Stomach smooth muscle (tissue), 2 donors: ENCODE results near the gene HOXD11.

Source experiments
- H3K27ac ChIP-seq: one replicate; pipeline ENCODE4 v1.7.0; 2013; ENCODE audit warnings: mild to moderate bottlenecking, low read length, inconsistent platforms
- H3K27me3 ChIP-seq, 2 donors: one replicate each; pipeline ENCODE4 v1.7.0; 2013; ENCODE audit warnings: low read length in 2 of 2; ENCODE audit not compliant: insufficient read depth in 2 of 2, control insufficient read depth in 1 of 2
- H3K36me3 ChIP-seq, 2 donors: one replicate each; pipeline ENCODE4 v1.7.0; 2013; ENCODE audit warnings: low read length in 2 of 2; ENCODE audit not compliant: control insufficient read depth in 2 of 2, insufficient read depth in 2 of 2
- H3K4me1 ChIP-seq: one replicate; pipeline ENCODE4 v1.7.0; 2013; ENCODE audit warnings: low read length; ENCODE audit not compliant: control insufficient read depth, insufficient read depth
- H3K4me3 ChIP-seq, 2 donors: one replicate each; pipeline ENCODE4 v1.7.0; 2013; ENCODE audit warnings: low read length in 2 of 2
- H3K9ac ChIP-seq, 2 donors: one replicate each; pipeline ENCODE4 v1.7.0; 2013; ENCODE audit warnings: low read length in 2 of 2, mild to moderate bottlenecking in 1 of 2
- H3K9me3 ChIP-seq, 2 donors: one replicate each; pipeline ENCODE4 v1.7.0; 2013; ENCODE audit warnings: low read length in 2 of 2; ENCODE audit not compliant: control insufficient read depth in 2 of 2
- donor health status: healthy.
- donor health status: Pancreatic carcinoma.

HOXD11 gene

DNA sequence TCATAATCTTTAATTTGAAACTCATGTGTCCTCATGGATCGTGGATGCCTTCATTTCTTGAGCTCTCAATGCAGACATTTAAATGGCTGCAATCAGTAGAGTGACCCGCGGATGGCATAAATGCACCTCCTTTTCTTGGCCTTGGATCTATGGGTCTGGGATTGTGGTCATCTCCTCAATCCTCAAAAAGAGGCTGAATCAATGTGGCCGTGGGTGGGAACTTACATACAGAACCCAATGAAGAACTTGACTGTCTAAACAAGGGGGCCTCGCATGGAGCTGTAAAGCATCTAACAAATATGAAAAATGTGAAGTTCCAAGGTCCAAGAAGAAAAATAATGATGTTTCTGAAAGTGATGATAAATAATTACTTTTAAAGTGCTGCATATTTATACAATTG, 11.7 kb upstream of the HOXD11 start:
- no peak overlapping the region for H3K4me3 ChIP-seq
- H3K27ac ChIP-seq, result no peak overlapping the region
- no peak overlapping the region for H3K9ac ChIP-seq
- H3K27me3 ChIP-seq, result peaks cover 80 to 97% of the 10 kb centered on the region in 2 donors
- H3K4me1 ChIP-seq, result peaks cover 39% of the 10 kb centered on the region
- no peaks in the 10 kb centered on the region for H3K9me3 ChIP-seq
- H3K36me3 ChIP-seq, result no peaks in the 10 kb centered on the region

DNA sequence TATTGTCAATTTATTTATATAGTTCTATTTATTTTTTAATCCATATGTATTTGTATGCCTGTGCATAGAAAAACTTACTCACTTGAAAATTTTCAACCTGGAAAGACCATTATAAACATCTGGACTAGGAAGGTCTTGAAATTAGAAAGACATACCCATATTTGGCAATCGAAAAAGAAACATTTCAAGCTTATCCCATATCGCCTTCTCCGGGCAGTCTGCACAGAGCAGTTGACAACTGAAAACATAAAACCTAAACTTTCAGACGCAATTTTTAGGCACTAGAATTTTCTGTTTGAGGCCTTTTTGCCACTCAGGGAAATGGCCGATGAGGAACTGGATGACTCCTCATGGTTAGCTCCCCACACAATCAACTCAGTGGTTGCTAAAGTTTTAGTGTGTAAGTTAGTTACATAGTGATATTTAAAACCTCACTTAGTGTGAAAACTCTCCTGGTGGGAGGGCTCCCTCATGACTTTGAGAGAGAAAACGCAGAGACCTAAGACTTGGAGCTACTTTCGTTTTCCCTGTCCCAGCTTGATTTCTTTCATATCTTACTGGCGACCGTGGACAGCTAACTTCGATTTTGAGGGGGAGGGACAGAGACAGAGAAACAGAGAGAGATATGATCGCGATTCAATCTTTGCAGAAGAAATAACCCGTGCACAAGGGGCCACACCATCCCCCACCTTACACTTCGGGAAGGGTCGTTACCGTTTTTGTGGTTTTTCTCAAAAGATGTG, 10.7 kb upstream of the HOXD11 start:
- H3K9ac ChIP-seq, result no peak overlapping the region
- H3K4me3 ChIP-seq, result peak overlapping the region; percentile 57 to 71
- H3K27me3 ChIP-seq, result peaks cover 84 to 97% of the 10 kb centered on the region in 2 donors
- H3K4me1 ChIP-seq, result peaks cover 40% of the 10 kb centered on the region
- no peak overlapping the region for H3K27ac ChIP-seq
- no peaks in the 10 kb centered on the region for H3K9me3 ChIP-seq
- no peaks in the 10 kb centered on the region for H3K36me3 ChIP-seq

GRCh38 chr2:176096986-176097819, 9.9 kb upstream of the HOXD11 start:
- no peak overlapping the region for H3K27ac ChIP-seq
- no peaks in the 10 kb centered on the region for H3K9me3 ChIP-seq
- peaks cover 84 to 97% of the 10 kb centered on the region in 2 donors for H3K27me3 ChIP-seq
- H3K4me3 ChIP-seq, result peak overlapping the region; percentile 57 to 71
- H3K4me1 ChIP-seq, result peaks cover 38% of the 10 kb centered on the region
- no peak overlapping the region for H3K9ac ChIP-seq
- H3K36me3 ChIP-seq, result no peaks in the 10 kb centered on the region

DNA sequence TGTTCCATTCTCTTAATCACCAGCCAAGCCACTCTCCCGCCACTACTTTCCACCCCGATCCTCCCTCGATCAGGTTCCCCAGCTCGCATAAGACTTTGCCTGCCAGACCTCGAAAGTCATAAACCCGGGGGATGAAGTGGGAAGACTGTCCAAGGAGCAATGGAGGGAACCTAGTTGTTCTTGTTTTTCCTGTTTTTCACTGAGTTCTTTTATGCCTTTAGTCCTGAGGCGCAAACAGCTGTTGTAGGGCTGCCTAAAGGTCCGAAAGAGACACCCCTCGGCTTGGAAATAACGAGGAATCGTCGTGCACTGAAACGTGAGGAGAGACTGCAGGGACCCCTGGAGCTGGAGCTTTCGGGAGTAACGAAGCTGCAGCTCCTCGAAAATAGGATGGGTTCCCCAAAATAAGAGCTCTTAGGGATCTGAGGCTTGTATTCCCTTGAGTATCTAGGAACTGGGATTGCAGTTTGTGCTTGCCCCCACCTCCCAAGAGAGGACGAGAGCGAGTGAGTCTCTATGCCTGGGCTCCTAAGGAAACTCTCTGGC, 9.2 kb upstream of the HOXD11 start:
- Histone ChIP-seq H3K27ac (no peak overlapping the region), H3K9me3 (no peaks in the 10 kb centered on the region), H3K36me3 (no peaks in the 10 kb centered on the region), H3K4me1 (peaks cover 35% of the 10 kb centered on the region), H3K9ac (no peak overlapping the region), H3K4me3 (peak overlapping the region in 1 of 2 donors; percentile 71), H3K27me3 (peaks cover 89 to 98% of the 10 kb centered on the region in 2 donors)

DNA sequence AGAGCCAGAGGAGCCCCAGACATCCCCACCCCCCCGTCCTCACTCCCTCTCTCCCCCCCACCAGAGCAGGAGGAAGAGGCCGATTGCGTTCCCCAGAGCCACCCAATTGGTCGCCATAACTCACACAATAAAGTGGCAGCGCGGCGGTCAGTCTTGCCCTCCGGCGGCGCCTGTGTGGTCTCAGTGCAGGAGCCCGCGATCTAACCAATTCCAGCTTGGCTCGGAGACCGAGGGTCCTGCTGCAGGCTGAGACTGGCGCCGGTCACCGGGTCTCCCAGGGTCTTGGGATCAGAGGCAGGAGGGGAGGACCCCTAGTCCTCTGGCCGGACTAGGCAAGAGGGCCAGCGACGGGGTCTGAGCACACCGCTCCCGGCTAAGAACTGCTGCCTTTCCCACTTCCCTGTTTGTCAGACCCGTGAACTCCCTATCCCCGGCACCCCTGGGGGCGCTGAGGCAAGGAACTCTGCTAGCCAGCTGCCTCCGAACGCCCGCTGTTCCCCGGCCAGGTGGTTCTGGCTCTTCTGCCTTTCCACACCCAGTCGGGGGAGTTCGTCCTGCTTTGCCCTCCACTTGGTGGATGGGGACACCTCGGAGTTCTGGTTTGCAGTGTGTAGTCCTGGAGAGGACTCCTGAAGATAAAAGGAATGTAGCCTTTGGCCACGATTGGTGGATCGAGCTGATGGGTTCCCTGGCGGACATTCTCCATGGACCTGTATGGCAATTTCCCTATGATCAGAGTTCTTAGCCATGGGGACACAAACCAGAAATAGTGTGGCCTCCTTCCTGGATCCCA, 8.5 kb upstream of the HOXD11 start:
- Histone ChIP-seq H3K4me3 (no peak overlapping the region), H3K27me3 (peaks cover 89 to 97% of the 10 kb centered on the region in 2 donors), H3K36me3 (no peaks in the 10 kb centered on the region), H3K9me3 (no peaks in the 10 kb centered on the region), H3K9ac (no peak overlapping the region), H3K27ac (no peak overlapping the region), H3K4me1 (peaks cover 28% of the 10 kb centered on the region)

GRCh38 chr2:176099159-176099727, 7.8 kb upstream of the HOXD11 start:
- H3K4me1 ChIP-seq, result peaks cover 30% of the 10 kb centered on the region
- no peaks in the 10 kb centered on the region for H3K36me3 ChIP-seq
- H3K27me3 ChIP-seq, result peaks cover 91 to 97% of the 10 kb centered on the region in 2 donors
- H3K4me3 ChIP-seq, result no peak overlapping the region
- H3K27ac ChIP-seq, result no peak overlapping the region
- H3K9ac ChIP-seq, result no peak overlapping the region
- H3K9me3 ChIP-seq, result no peaks in the 10 kb centered on the region

GRCh38 chr2:176099728-176100546, 7.1 kb upstream of the HOXD11 start, which contains the start of gene HOXD12:
HOXD12 (plus strand) TSS chr2:176099795; CDS start chr2:176099802, 7 bp downstream.
- H3K4me3 ChIP-seq, result no peak within 1 kb of the TSS
- no peaks in the 10 kb centered on the region for H3K9me3 ChIP-seq
- no peak within 1 kb of the TSS for H3K9ac ChIP-seq
- H3K4me1 ChIP-seq, result peaks cover 37% of the 10 kb centered on the region
- no peak within 1 kb of the TSS for H3K27ac ChIP-seq
- H3K36me3 ChIP-seq, result no peaks in the 10 kb centered on the region
- peaks cover 91 to 97% of the 10 kb centered on the region in 2 donors for H3K27me3 ChIP-seq

DNA sequence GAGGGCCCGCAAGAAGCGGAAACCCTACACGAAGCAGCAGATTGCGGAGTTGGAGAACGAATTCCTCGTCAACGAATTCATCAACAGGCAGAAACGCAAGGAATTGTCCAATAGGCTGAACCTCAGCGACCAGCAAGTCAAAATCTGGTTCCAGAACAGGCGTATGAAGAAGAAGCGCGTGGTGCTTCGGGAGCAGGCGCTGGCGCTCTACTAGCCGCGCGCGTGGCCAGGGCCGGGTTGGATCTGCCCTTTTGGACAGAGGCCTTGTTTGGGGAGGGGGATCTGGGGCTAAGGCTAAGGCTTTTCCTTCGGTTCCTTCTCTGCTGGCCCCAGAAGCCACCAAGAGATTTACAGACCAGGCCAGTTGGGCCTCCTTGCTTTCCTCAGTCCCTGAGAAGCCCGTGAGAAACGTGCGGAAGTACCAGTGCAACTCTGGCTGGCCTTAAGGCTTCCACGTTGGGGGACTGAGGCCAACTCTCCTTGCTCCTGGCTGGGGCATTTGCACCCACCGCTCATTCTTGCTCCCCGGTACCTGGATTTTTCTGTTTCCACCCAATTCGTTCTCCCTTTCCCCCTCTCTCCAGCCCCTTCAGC, 6.4 kb upstream of the HOXD11 start:
- Histone ChIP-seq H3K9ac (no peak overlapping the region), H3K4me3 (no peak overlapping the region), H3K36me3 (no peaks in the 10 kb centered on the region), H3K27me3 (peaks cover 91 to 97% of the 10 kb centered on the region in 2 donors), H3K4me1 (peaks cover 38% of the 10 kb centered on the region), H3K27ac (no peak overlapping the region), H3K9me3 (no peaks in the 10 kb centered on the region)

GRCh38 chr2:176101216-176101830, 5.8 kb upstream of the HOXD11 start:
- no peak overlapping the region for H3K4me3 ChIP-seq
- H3K27me3 ChIP-seq, result peaks cover 91 to 98% of the 10 kb centered on the region in 2 donors
- no peak overlapping the region for H3K27ac ChIP-seq
- H3K9me3 ChIP-seq, result no peaks in the 10 kb centered on the region
- H3K4me1 ChIP-seq, result peaks cover 38% of the 10 kb centered on the region
- no peak overlapping the region for H3K9ac ChIP-seq
- no peaks in the 10 kb centered on the region for H3K36me3 ChIP-seq
